Measurements from ENCODE around the gene CIT.

DNA sequence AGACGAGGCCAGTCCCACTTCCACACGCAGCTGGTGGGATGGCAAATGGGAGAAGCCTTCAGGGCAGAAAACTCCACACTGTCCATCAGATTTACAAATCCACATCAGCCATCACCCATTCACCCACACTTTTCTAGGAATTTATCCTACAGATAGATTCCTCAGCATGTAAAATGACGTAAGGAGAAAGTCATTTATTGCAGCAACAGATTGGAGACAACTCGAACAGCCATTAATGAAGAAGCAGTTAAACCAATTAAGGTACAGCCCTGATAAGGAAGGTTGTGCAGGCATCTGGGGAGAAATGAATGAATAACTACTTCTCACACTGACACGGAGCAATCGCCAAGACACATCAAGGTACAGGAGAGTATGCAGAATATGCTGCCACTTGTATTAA lies 183.0 kb downstream of the CIT start:
- TF ChIP-seq, protein P1, sequence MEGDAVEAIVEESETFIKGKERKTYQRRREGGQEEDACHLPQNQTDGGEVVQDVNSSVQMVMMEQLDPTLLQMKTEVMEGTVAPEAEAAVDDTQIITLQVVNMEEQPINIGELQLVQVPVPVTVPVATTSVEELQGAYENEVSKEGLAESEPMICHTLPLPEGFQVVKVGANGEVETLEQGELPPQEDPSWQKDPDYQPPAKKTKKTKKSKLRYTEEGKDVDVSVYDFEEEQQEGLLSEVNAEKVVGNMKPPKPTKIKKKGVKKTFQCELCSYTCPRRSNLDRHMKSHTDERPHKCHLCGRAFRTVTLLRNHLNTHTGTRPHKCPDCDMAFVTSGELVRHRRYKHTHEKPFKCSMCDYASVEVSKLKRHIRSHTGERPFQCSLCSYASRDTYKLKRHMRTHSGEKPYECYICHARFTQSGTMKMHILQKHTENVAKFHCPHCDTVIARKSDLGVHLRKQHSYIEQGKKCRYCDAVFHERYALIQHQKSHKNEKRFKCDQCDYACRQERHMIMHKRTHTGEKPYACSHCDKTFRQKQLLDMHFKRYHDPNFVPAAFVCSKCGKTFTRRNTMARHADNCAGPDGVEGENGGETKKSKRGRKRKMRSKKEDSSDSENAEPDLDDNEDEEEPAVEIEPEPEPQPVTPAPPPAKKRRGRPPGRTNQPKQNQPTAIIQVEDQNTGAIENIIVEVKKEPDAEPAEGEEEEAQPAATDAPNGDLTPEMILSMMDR (IDR thresholded peaks at IDR 0.05; ENCODE audit: low read length) = no peak
- no peak for TF ChIP-seq EZH2 (IDR thresholded peaks at IDR 0.05; ENCODE audit: borderline replicate concordance, low read length)

Data from OCI-LY1 (cell line).